Effector CD8-positive, alpha-beta T cell (primary cell): ENCODE results near the gene CRTC3.

Experiments used
- DNase-seq: peaks from one replicate; lab custom pipeline; 2025; lab: John Stamatoyannopoulos, UW

Gene CRTC3

GRCh38 chr15:90593499-90594158, 63.9 kb downstream of the CRTC3 start:
- no peak for DNase-seq

- peak; percentile 59 for DNase-seq
Measured at GRCh38 chr15:90594301-90594738, 64.6 kb downstream of the CRTC3 start.

GRCh38 chr15:90595763-90596155, 66.0 kb downstream of the CRTC3 start:
- no peak for DNase-seq

- no peak for DNase-seq
Measured at GRCh38 chr15:90596943-90597342, 67.2 kb downstream of the CRTC3 start.

- no peak for DNase-seq
Measured at GRCh38 chr15:90597577-90597976, 67.9 kb downstream of the CRTC3 start.

GRCh38 chr15:90598031-90598577, 68.4 kb downstream of the CRTC3 start:
- no peak for DNase-seq

- no peak for DNase-seq
Measured at GRCh38 chr15:90598679-90599078, 69.0 kb downstream of the CRTC3 start.

- DNase-seq = no peak
Measured at GRCh38 chr15:90599116-90599515, 69.4 kb downstream of the CRTC3 start.

GRCh38 chr15:90599644-90600043, 69.9 kb downstream of the CRTC3 start:
- DNase-seq = no peak

- no peak for DNase-seq
Measured at GRCh38 chr15:90600954-90601353, 71.2 kb downstream of the CRTC3 start.

GRCh38 chr15:90603893-90604292, 74.2 kb downstream of the CRTC3 start:
- peak; percentile 1 for DNase-seq

GRCh38 chr15:90606641-90607040, 76.9 kb downstream of the CRTC3 start:
- no peak for DNase-seq

GRCh38 chr15:90607361-90607760, 77.6 kb downstream of the CRTC3 start:
- no peak for DNase-seq

GRCh38 chr15:90609242-90610180, 79.8 kb downstream of the CRTC3 start:
- no peak for DNase-seq

- DNase-seq = no peak
Measured at GRCh38 chr15:90610190-90610589, 80.5 kb downstream of the CRTC3 start.

GRCh38 chr15:90611157-90611556, 81.4 kb downstream of the CRTC3 start:
- DNase-seq = no peak

GRCh38 chr15:90617171-90617570, 87.4 kb downstream of the CRTC3 start:
- DNase-seq = no peak

GRCh38 chr15:90617668-90618097, 88.0 kb downstream of the CRTC3 start:
- DNase-seq = no peak

- no peak for DNase-seq
Measured at GRCh38 chr15:90618330-90619125, 88.8 kb downstream of the CRTC3 start.

GRCh38 chr15:90619468-90619867, 89.7 kb downstream of the CRTC3 start:
- DNase-seq = no peak

- no peak for DNase-seq
Measured at GRCh38 chr15:90619939-90620338, 90.2 kb downstream of the CRTC3 start.
